Measurements from ENCODE around the gene CARD11.
"Not testable (repeated sequence)": the region's sequence is repeated elsewhere in the genome, so short reads cannot be mapped to it uniquely, and the experiment has no call there.

Gene CARD11

DNA sequence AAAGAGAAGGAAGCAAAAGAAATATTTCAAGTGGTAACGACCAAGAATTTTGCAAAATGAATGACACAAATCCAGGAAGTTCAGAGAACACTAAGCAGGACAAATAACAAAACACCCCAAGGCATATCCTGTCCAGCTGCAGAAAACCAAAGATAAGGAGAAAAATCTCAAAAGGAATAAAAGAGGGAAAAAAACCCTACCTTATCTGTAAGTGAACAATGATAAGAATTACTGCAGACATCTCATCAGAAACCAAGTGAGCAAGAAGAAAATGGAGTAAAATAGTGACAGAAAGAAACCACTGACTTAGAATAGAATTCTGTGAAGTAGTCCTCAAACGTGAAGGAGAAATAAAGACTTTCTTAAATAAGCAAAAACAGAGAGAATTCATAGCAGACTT lies 21.8 kb downstream of the CARD11 start:
- DNase-seq (ENCODE audit: low read depth in 1 of 2, low spot score in 1 of 2) = no peak

- DNase-seq (ENCODE audit: low read depth in 1 of 2, low spot score in 1 of 2) = not testable (repeated sequence)
Observed at GRCh38 chr7:3021224-3021623, 22.4 kb downstream of the CARD11 start.

DNA sequence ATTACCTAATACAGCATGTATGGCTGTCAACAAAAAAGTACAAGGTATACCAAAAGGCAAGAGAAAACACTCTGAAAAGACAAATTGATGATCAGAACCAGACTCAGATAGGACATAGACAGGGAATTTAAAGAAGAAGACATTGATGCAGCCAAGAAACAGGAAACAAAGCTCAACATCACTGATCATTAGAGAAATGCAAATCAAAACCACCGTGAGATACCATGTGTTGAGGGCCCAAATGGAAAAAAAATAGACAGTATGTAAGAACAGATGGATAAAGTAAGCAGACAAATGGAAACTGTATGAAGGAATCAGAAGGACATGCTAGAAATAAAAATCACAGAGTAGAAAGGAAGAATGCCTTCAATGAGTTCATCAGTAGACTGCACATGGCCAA lies 23.3 kb downstream of the CARD11 start:
- no peak for DNase-seq (ENCODE audit: low read depth in 1 of 2, low spot score in 1 of 2)

- no peak for DNase-seq (ENCODE audit: low read depth in 1 of 2, low spot score in 1 of 2)
Observed at GRCh38 chr7:3019801-3020200, 23.9 kb downstream of the CARD11 start.

- DNase-seq (ENCODE audit: low read depth in 1 of 2, low spot score in 1 of 2) = no peak
Observed at GRCh38 chr7:3013975-3014792, 29.5 kb downstream of the CARD11 start.

DNA sequence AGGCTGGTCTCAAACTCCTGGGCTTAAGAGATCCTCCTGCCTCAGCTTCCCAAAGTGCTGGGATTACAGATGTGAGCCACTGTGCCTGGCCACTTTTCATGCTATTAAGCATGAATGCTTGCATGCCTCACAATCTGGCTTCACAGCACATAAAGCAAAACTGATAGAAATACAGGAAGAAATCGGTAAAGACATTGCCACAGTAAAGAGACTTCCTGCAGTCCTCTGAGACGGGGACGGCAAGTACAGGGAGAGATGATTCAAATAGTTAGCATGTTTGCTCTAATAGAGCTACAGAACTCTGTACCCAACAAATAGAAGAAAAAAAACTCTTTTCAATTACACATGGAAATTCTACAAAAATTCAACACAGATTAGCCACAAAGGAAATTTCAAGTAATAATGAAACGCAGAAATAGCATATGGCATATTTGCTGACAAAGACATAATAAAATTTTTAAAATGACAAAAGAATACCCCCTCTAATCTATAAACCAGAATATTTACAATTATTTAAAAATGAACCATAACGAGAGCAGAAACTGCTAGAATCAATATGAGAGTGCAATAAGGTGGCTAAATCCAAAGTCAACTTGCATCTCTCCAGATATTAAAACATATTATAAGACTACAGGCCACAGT lies 32.3 kb downstream of the CARD11 start:
- DNase-seq (ENCODE audit: low read depth in 1 of 2, low spot score in 1 of 2) = no peak

- DNase-seq (ENCODE audit: low read depth in 1 of 2, low spot score in 1 of 2) = no peak
Observed at GRCh38 chr7:3010161-3010560, 33.5 kb downstream of the CARD11 start.

DNA sequence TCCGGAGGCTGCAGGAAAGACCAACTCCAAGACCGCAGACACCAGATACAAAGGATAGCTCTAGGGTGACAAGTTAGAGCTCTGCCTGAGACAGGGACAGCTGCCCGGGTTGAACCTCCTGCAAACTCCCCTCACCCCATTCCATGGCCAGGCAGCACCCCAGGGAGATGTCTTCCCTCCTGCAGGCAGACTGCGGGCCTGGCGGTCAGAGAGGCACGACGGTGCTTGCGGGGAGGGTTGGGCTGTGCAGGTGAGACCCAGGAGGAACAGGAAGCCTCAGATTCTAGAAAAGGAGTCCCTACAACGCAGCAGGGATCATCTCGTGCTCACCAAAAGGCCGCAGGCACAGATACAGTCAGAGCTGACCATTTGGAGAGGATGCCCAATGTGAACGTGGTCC lies 34.6 kb downstream of the CARD11 start:
- DNase-seq (ENCODE audit: low read depth in 1 of 2, low spot score in 1 of 2) = no peak

GRCh38 chr7:3008386-3008785 lies 35.3 kb downstream of the CARD11 start:
- DNase-seq (ENCODE audit: low read depth in 1 of 2, low spot score in 1 of 2) = no peak

DNA sequence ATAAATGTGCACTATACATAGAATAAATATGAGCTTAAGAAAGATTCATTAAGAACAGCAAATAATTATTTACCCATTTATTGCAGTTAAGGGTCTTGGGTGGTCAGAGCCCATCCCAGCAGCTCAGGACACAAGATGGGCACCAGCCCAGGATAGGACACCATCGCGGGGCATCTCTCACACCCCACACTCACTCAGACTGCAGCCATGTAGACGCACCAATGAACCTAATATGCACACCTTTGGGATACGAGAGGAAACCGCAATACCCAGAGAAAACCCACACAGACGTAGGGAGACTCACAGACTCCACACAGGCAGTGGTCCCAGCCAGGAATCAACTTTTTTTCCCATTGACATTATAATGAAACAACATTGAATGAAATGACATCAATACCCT lies 36.0 kb downstream of the CARD11 start:
- no peak for DNase-seq (ENCODE audit: low read depth in 1 of 2, low spot score in 1 of 2)

- no peak for DNase-seq (ENCODE audit: low read depth in 1 of 2, low spot score in 1 of 2)
Observed at GRCh38 chr7:3005257-3005656, 38.4 kb downstream of the CARD11 start.

GRCh38 chr7:3003936-3004335 lies 39.7 kb downstream of the CARD11 start:
- DNase-seq (ENCODE audit: low read depth in 1 of 2, low spot score in 1 of 2) = no peak

DNA sequence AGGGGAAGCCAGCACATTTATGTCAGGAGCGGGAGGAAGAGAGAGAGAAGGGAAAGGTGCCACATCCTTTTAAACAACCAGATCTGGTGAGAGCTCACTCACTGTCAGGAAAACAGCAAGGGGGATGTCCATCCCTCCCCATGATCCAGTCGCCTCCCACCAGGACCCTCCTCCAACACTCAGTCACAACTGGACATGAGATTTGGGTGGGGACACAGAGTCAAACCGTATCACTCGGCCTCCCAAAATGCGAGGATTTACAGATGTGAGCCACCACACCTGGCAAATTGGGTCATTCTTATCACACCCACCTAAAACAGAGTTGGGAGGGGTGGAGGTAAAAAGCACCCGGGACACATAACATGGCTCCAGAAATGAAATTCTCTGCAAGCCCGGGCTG lies 41.0 kb downstream of the CARD11 start:
- DNase-seq (ENCODE audit: low read depth in 1 of 2, low spot score in 1 of 2) = no peak

DNA sequence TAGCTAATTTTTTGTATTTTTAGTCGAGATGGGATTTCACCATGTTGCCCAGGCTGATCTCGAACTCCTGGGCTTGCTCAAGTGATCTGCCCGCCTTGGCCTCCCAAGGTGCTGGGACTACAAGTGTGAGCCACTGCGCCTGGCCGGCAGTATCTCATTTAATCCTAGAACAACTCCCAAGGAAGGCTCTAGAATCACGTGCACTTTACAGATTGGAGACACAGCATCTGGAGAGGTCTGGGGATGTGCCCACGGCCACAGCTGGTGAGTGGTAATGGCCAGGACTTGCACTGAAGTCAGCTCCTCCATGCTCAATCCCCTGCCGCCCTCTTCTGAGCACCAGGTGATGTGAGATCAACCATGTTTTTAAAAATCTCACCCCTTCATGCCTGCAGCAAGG lies 43.1 kb downstream of the CARD11 start:
- no peak for DNase-seq (ENCODE audit: low read depth in 1 of 2, low spot score in 1 of 2)

DNA sequence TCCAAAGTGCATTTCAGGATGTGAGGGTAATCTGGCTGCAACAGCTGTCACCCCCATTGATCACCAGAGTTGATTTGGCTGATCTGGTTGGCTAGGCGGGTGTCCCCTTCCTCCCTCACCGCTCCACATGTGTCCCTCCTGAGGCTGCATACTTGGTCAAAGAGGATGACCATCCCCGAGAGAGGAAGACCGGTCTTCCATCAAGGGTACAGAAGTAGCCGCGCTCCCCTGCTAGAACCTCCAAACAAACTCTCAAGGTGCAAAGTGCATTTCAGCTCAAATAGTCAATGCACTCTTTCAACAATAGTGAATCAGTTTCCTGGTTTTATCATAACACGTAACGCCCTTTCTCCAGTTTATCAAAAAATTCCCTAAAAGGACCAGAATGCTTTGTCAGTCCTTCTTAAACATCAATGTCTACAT lies 44.6 kb downstream of the CARD11 start:
- no peak for DNase-seq (ENCODE audit: low read depth in 1 of 2, low spot score in 1 of 2)

- no peak for DNase-seq (ENCODE audit: low read depth in 1 of 2, low spot score in 1 of 2)
Observed at GRCh38 chr7:2997014-2997413, 46.7 kb downstream of the CARD11 start.

GRCh38 chr7:2996141-2996540 lies 47.5 kb downstream of the CARD11 start:
- no peak for DNase-seq (ENCODE audit: low read depth in 1 of 2, low spot score in 1 of 2)

GRCh38 chr7:2993868-2994267 lies 49.8 kb downstream of the CARD11 start:
- DNase-seq (ENCODE audit: low read depth in 1 of 2, low spot score in 1 of 2) = no peak

- DNase-seq (ENCODE audit: low read depth in 1 of 2, low spot score in 1 of 2) = no peak
Observed at GRCh38 chr7:2993396-2993795, 50.3 kb downstream of the CARD11 start.

- no peak for DNase-seq (ENCODE audit: low read depth in 1 of 2, low spot score in 1 of 2)
Observed at GRCh38 chr7:2990949-2991470, 52.7 kb downstream of the CARD11 start.

GRCh38 chr7:2986561-2986960 lies 57.1 kb downstream of the CARD11 start:
- DNase-seq (ENCODE audit: low read depth in 1 of 2, low spot score in 1 of 2) = no peak

DNA sequence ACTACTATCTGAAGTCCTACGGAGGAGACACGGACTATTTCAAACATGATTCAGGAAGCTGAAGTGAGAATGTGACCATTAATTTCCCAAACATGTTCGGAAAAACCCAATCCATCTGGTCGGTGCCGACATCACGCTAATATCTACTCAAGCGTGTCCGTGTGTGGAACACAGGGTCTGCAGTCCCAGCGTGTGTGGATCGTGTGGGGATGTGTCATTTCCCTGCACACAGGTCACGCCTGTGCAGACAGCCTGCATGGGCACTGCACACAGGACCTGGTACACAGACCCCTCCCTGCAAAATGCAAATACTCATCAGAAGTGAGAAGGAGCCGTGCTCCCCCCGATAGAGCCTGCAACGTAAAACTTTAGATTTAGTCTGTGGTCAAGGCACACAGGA lies 57.8 kb downstream of the CARD11 start:
- DNase-seq (ENCODE audit: low read depth in 1 of 2, low spot score in 1 of 2) = no peak

DNA sequence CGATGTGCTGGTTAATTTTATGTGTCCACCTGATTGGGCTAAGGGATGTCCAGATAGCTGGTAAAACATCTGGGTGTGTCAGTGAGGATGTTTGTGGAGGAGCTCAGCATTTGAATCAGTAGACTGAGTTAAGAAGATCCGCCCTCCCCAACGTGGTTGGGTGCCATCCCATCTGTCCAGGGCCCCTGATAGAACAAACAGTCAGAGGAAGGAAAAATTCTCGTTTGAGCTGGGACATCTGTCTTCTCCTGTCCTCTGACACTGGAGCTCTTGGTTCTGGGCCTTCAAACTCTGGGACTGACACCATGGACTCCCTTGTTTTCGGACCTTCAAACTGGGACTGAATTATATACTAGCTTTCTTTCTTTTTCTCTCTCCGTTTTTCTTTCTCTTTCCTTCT lies 59.6 kb downstream of the CARD11 start:
- DNase-seq (ENCODE audit: low read depth in 1 of 2, low spot score in 1 of 2) = no peak

Measured in stimulated activated CD4-positive, alpha-beta T cell treated with anti-CD3 and anti-CD28 coated beads, Interleukin-15, amount 100 ng/mL, for 1 hour (primary cell).